GM21786 (cell line): Measurements from ENCODE around the gene RERE.
"Not testable (repeated sequence)": the region's sequence is repeated elsewhere in the genome, so short reads cannot be mapped to it uniquely, and the experiment has no call there.

Experiments
- ATAC-seq: cut with Tn5 transposase; IDR thresholded peaks from one replicate; pipeline ENCODE4 v1.9.1; 2021; ENCODE audit not compliant: unreplicated experiment

RERE gene

DNA sequence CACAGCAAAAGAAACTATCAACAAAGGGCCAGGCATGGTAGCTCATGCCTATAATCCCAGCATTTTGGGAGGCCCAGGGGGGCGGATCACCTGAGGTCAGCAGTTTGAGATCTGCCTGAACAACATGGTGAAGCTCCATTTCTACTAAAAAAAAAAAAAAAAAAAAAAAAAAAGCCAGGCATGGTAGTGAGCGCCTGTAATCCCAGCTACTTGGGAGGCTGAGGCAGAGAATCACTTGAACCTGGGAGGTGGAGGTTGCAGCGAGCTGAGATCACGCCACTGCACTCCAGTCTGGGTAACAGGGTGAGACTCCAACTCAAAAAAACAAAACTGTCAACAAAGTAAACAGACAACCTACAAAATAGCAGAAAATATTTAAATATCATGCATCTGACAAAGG lies 122.0 kb downstream of the RERE start:
- not testable (repeated sequence) for ATAC-seq

- ATAC-seq = no peak
These were observed 124.3 kb downstream of the RERE start for GRCh38 chr1:8693107-8693506.

DNA sequence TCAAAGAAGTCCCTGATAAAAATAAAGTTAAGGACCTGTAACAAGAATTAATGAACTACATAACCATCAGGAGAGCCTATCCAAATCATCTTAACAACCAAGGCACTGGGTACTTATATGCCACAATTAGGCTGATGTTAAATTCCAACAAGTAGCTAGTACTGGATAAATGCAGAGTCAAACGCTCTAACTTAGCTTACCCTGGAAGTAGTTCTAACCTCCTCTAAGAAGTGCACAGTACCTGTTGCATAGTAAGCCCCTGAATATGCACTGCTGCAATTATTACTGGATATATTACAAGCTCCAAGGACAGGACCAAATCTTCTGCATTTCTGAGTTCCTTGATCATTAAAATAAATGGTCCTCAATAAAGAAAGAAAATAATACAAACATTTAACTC lies 125.8 kb downstream of the RERE start:
- no peak for ATAC-seq

DNA sequence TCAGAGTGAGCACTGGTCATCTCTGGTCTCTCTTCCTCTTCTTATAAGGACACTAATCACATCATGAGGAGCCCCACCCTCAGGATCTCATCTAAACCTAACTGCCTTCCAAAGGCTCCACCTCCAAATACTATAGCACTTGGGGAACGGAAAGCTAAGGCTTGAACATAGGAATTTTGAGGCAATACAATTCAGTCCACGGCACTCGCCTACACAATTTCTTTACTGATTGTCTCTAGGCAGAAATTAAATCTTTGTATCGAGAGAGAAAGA lies 127.3 kb downstream of the RERE start:
- ATAC-seq = no peak

GRCh38 chr1:8689431-8690252 lies 127.8 kb downstream of the RERE start:
- no peak for ATAC-seq

GRCh38 chr1:8687538-8687937 lies 129.9 kb downstream of the RERE start:
- ATAC-seq = no peak

- ATAC-seq = no peak
These were observed 130.4 kb downstream of the RERE start for GRCh38 chr1:8687039-8687438.

DNA sequence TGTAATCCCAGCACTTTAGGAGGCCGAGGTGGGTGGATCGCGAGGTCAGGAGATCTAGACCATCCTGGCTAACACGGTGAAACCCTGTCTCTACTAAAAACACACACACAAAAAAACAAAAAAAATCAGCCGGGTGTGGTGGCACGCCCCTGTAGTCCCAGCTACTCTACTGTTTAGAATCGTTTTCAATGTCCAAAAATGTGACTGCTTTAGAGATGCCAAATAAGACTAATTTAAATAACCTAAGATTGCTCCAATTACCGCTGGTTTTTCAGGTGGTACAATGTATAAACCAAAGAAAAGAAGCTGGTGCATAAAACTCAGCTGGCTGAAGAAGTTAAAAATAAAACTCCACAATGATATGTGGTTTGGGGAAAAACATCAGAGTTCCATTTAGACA lies 132.0 kb downstream of the RERE start:
- ATAC-seq = no peak

DNA sequence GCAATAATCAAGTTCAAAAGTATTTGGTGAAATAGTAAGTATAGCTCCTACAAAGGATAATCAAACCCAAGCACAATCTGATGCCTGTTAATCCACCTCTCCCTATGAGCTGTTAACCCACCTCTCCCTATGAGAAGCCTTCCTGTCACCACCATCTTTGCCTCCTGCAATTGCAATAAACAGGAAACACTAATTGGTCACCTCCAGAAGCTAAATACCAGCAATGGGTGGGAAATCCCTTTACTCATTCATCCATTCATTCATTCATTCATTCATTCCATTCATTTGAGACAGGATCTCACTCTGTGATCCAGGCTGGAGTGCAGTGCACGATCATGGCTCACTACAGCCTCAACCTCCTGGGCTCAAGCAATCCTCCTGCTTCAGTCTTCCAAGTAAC lies 132.8 kb downstream of the RERE start:
- no peak for ATAC-seq

GRCh38 chr1:8682573-8682972 lies 134.9 kb downstream of the RERE start:
- ATAC-seq = no peak

DNA sequence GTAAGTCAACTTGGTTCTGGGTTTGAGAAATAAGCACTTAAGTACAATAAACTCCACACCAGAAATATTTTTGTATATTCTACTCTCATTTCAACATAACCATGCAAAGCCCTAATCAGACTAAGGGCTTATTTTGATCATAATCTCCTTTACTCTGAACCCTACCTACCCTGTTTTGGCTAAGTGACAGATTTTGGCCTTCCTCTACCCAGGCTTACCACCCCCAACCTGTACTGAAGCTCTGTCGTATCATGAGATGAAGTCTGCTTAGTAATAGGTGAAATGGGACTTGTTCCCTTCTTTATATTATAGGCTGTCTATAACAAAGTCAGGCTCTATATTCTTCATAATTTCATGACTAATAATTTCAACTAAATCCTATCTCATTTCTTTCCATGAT lies 135.5 kb downstream of the RERE start:
- no peak for ATAC-seq

DNA sequence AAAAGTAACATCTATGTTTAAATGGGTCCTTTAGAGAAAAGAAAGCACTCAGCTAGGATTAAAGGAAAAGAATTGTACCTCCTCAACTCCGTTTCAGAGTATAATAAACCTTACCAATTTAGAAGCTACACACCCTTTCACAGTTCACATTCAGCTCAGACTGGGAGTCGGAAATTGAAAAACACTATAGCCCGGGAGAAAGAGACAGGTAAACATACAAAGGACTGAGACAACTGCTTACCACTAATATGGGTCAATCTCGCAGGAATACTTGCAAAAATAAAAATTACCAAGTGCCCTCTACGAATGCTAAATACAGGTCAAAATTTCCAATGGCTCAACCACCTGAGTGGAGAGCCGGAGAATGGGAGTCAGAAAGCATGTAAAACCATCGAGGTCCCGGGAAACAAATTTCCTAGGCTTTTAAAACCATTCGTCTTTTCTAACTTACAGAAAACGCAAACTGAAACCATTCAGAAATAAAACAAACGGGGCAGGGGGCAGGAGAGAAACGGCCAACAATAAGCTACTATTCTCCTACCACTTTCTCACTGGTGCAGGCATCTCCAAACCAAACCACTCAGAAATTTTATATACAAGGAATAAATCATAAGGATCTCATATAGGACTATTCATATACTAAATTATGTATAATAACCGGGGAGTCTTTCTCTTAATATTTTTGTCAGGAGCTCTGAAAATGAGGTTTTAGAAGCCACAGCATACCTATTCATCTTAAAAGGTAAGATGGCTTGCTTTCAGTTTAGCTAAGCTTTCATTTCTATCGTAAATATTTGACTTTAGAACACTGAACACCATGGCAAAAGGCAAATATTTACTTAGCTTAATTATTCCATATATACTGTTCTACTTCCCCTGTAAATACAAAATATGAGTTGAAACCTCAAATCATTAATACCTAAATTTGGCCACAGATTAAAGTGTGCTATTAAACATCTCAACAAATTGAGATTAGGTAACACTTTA lies 136.5 kb downstream of the RERE start:
- ATAC-seq = no peak

DNA sequence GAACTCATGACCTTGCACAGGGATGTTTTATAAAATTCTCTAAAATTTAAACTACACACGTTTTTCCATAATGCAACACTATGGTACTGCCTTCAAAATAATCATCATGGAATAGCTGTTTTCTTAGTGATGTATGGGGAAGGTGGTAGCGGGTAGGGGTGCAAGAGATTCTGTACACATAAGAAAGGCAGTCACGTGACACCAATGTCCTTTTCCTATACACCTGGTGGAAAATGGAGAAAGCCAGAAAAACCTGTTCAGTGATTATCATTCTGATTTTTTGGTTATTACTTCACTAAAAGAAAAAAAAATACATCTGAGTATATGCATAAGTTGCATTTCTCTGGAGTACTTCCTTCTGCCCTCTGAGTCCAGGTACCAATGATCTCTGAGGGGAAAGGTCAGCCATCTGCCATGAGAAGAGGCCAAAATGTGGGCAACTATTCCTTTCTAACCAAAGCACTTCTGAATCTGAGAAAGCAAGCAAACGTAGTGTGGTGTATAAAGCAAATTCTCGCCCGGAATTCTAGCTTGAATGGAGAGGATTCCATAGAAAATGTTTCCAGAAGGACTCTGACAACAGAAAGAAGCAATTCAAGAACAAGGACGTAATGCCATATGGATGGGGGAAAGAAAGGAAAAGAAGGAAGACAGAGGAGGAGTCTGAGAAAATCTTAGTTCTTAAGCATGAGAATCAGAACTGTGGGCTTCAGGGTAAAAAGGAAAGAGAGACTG lies 137.3 kb downstream of the RERE start:
- no peak for ATAC-seq

DNA sequence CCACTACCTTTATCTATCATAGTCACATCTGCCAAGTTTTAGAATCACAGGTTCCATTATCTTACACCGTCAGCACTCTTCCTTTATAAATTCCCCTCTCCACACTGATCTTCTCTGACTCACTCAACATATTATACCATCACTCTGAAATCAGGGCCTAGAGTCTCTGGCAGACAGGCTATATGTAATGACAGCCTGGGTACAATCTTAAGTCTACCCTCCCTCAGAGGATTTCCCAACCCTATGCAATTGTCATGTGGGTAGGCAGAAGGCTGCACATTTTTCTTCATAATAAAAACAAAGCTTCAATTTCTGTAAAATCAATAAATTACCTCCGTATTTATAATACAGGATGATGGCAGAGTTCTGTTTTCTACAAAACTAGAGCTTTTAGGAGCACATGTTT lies 138.0 kb downstream of the RERE start:
- no peak for ATAC-seq

DNA sequence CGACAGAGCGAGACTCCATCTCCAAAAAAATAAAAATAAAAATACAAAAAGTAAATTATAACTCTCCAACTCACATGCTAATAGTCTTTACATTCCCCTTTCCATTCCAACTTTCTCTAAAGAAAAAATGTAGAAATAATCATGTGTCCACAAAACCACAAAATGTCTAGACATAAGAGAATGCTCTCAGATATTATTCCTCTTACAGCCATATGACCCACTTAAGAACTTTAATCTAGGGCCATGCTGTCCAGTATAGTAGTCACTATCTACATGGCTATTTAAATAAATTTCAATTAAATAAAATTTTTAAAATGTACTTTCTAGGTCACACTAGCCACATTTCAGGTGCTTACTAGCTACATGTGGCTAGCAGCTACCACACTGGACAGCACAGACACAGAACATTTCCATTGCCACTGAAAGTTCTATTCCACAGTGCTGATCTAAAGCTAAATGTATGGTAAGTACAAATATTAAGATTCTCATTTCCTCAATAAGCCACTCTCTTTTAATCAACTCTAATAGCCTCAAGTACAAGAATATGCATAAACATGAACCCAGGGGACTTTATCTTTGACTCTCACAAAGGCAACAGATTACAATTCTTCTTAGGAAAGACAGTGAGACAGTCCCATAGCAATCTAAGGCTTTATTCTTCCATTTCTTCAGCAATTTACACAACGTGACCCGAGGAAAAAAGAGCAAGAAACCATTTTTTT lies 138.6 kb downstream of the RERE start:
- no peak for ATAC-seq

- no peak for ATAC-seq
These were observed 139.7 kb downstream of the RERE start for GRCh38 chr1:8677782-8678181.

DNA sequence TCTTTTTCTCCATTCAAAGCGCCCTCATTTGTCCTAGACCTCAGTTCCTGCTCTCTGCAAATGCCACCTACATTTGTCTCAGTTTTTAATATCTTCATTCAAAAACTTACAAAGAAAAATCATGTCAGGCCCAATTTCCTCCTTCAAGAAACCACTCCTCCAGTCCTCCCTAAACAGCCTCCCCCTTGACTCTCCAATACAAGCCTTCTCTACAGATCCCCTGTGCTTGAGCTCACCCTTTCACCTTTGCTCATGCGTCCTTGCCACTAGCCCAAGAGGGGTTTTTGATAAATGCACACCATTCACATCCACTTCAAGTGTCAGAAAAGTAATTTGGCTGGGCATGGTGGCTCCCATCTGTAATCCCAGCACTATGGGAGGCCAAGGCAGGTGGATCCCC lies 140.6 kb downstream of the RERE start:
- no peak for ATAC-seq

- ATAC-seq = no peak
These were observed 141.4 kb downstream of the RERE start for GRCh38 chr1:8676072-8676471.

DNA sequence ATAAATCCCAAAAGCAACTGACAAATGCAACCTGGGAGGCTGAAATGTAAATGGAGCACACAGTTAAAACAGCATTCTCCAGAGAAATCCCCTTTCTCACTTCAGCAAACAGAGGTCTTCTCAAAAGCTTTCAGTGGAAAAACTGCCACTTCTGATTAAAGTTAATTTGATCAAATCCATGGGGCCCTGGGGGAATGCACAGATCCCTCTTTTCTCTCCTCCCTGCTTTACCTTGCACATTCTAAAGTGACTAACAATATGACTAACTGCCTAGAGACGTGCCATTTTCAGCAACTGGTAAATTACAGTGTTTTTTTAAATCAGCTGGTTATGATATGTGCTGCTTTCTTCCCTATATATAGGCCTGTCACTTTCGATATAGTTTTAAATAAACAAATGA lies 142.5 kb downstream of the RERE start:
- no peak for ATAC-seq

- ATAC-seq = no peak
These were observed 143.0 kb downstream of the RERE start for GRCh38 chr1:8674481-8674880.
